Activated T-cell treated with anti-CD3 and anti-CD28 coated beads, Interleukin-2, amount 50 U/mL, for 4 hours (primary cell): ENCODE data around the gene VOPP1. TPM values are rescaled to one million over a fixed set of nuclear protein-coding genes. Genes with fewer than 3 reads are reported as not detected.

ENCODE experiments used
- ATAC-seq, 2 donors: fragments of 200-7000 bp; cut with Tn5 transposase; one replicate each; pipeline ENCODE4 v1.10.0; 2021
- DNase-seq: peaks from one replicate; pipeline ENCODE4 v3.0.0-alpha.2; 2020
- H3K27me3 Mint-ChIP-seq: one replicate; pipeline ENCODE4 v1.8.0; 2021; ENCODE audit warnings: low read depth, mixed read lengths
- H3K36me3 Mint-ChIP-seq: one replicate; pipeline ENCODE4 v1.8.0; 2022; ENCODE audit warnings: mixed read lengths; ENCODE audit not compliant: insufficient read depth
- H3K4me1 Mint-ChIP-seq: one replicate; pipeline ENCODE4 v1.8.0; 2021; ENCODE audit warnings: low read depth, mixed read lengths
- H3K4me3 Mint-ChIP-seq: one replicate; pipeline ENCODE4 v1.8.0; 2021; ENCODE audit warnings: mild to moderate bottlenecking, moderate library complexity, mixed read lengths
- H3K9me3 Mint-ChIP-seq: one replicate; pipeline ENCODE4 v1.8.0; 2021; ENCODE audit warnings: mixed read lengths
- total RNA-seq, 3 donors: library from RNA; stranded (reverse); gene quantifications; one replicate each; pipeline ENCODE4 v1.2.1, GENCODE V29; 2021

The VOPP1 gene
- total RNA-seq, 3 donors from 2014 or later: 63.6 to 103 (median 99.2) TPM

- DNase-seq (no peak), ATAC-seq (no peak)
- peaks cover 21% of the 10 kb centered on the region for H3K36me3 Mint-ChIP-seq
- H3K4me3 Mint-ChIP-seq: no peak overlapping the region
- H3K27me3 Mint-ChIP-seq: no peaks in the 10 kb centered on the region
- H3K9me3 Mint-ChIP-seq: no peaks in the 10 kb centered on the region
- H3K4me1 Mint-ChIP-seq: peaks cover 72% of the 10 kb centered on the region
Measured at GRCh38 chr7:55509322-55509721, 63.0 kb downstream of the VOPP1 start.

- ATAC-seq: peak; percentile 81 to 88
- DNase-seq: no peak
- peaks cover 20% of the 10 kb centered on the region for H3K36me3 Mint-ChIP-seq
- H3K27me3 Mint-ChIP-seq: no peaks in the 10 kb centered on the region
- H3K4me1 Mint-ChIP-seq: peaks cover 78% of the 10 kb centered on the region
- no peaks in the 10 kb centered on the region for H3K9me3 Mint-ChIP-seq
- no peak overlapping the region for H3K4me3 Mint-ChIP-seq
Measured at GRCh38 chr7:55508221-55509011, 63.9 kb downstream of the VOPP1 start.

- H3K27me3 Mint-ChIP-seq: no peaks in the 10 kb centered on the region
- no peak overlapping the region for H3K4me3 Mint-ChIP-seq
- H3K9me3 Mint-ChIP-seq: no peaks in the 10 kb centered on the region
- ATAC-seq (no peak), DNase-seq (no peak)
- H3K36me3 Mint-ChIP-seq: peaks cover 15% of the 10 kb centered on the region
- peaks cover 80% of the 10 kb centered on the region for H3K4me1 Mint-ChIP-seq
Measured at GRCh38 chr7:55507743-55508142, 64.6 kb downstream of the VOPP1 start.

GRCh38 chr7:55504967-55505658 is 67.2 kb downstream of the VOPP1 start:
- Mint-ChIP-seq H3K4me3 (no peak overlapping the region), H3K36me3 (peaks cover 9% of the 10 kb centered on the region), H3K27me3 (no peaks in the 10 kb centered on the region), H3K4me1 (peaks cover 81% of the 10 kb centered on the region), H3K9me3 (no peaks in the 10 kb centered on the region)
- DNase-seq (no peak), ATAC-seq (no peak)

- ATAC-seq: no peak
- H3K9me3 Mint-ChIP-seq: no peaks in the 10 kb centered on the region
- peaks cover 78% of the 10 kb centered on the region for H3K4me1 Mint-ChIP-seq
- DNase-seq: no peak
- no peak overlapping the region for H3K4me3 Mint-ChIP-seq
- H3K36me3 Mint-ChIP-seq: peaks cover 15% of the 10 kb centered on the region
- H3K27me3 Mint-ChIP-seq: no peaks in the 10 kb centered on the region
Measured at GRCh38 chr7:55504093-55504859, 68.0 kb downstream of the VOPP1 start.

- DNase-seq (no peak), ATAC-seq (no peak)
- H3K36me3 Mint-ChIP-seq: peaks cover 15% of the 10 kb centered on the region
- H3K4me1 Mint-ChIP-seq: peaks cover 74% of the 10 kb centered on the region
- no peaks in the 10 kb centered on the region for H3K9me3 Mint-ChIP-seq
- no peak overlapping the region for H3K4me3 Mint-ChIP-seq
- no peaks in the 10 kb centered on the region for H3K27me3 Mint-ChIP-seq
Measured at GRCh38 chr7:55502858-55503440, 69.4 kb downstream of the VOPP1 start.

- Mint-ChIP-seq H3K9me3 (no peaks in the 10 kb centered on the region), H3K36me3 (peaks cover 13% of the 10 kb centered on the region), H3K4me3 (no peak overlapping the region), H3K27me3 (no peaks in the 10 kb centered on the region), H3K4me1 (peaks cover 68% of the 10 kb centered on the region)
- DNase-seq: no peak
- no peak for ATAC-seq
Measured at GRCh38 chr7:55502124-55502857, 70.0 kb downstream of the VOPP1 start.

GRCh38 chr7:55501611-55502010 is 70.7 kb downstream of the VOPP1 start:
- ATAC-seq: no peak
- Mint-ChIP-seq H3K4me3 (no peak overlapping the region), H3K27me3 (no peaks in the 10 kb centered on the region), H3K9me3 (no peaks in the 10 kb centered on the region), H3K4me1 (peaks cover 61% of the 10 kb centered on the region), H3K36me3 (peaks cover 14% of the 10 kb centered on the region)
- no peak for DNase-seq

GRCh38 chr7:55500117-55500756 is 72.1 kb downstream of the VOPP1 start:
- ATAC-seq: no peak
- Mint-ChIP-seq H3K9me3 (no peaks in the 10 kb centered on the region), H3K27me3 (no peaks in the 10 kb centered on the region), H3K4me1 (peaks cover 57% of the 10 kb centered on the region), H3K4me3 (no peak overlapping the region), H3K36me3 (peaks cover 23% of the 10 kb centered on the region)
- no peak for DNase-seq

- Mint-ChIP-seq H3K4me1 (peaks cover 56% of the 10 kb centered on the region), H3K4me3 (no peak overlapping the region), H3K36me3 (peaks cover 29% of the 10 kb centered on the region)
Measured at GRCh38 chr7:55499591-55499990, 72.7 kb downstream of the VOPP1 start.

GRCh38 chr7:55498770-55499169 is 73.5 kb downstream of the VOPP1 start:
- DNase-seq (no peak), ATAC-seq (no peak)
- H3K4me1 Mint-ChIP-seq: peaks cover 52% of the 10 kb centered on the region
- no peaks in the 10 kb centered on the region for H3K9me3 Mint-ChIP-seq
- no peaks in the 10 kb centered on the region for H3K27me3 Mint-ChIP-seq
- peaks cover 29% of the 10 kb centered on the region for H3K36me3 Mint-ChIP-seq
- H3K4me3 Mint-ChIP-seq: no peak overlapping the region

More at GRCh38 chr7:55499591-55499990, 72.7 kb downstream of the VOPP1 start:
- H3K9me3 Mint-ChIP-seq: no peaks in the 10 kb centered on the region
- ATAC-seq (no peak), DNase-seq (no peak)
- H3K27me3 Mint-ChIP-seq: no peaks in the 10 kb centered on the region

GRCh38 chr7:55498142-55498541 is 74.2 kb downstream of the VOPP1 start:
- ATAC-seq (peak; percentile 55 to 78), DNase-seq (no peak)
- peaks cover 50% of the 10 kb centered on the region for H3K4me1 Mint-ChIP-seq
- no peaks in the 10 kb centered on the region for H3K9me3 Mint-ChIP-seq
- no peaks in the 10 kb centered on the region for H3K27me3 Mint-ChIP-seq
- H3K4me3 Mint-ChIP-seq: no peak overlapping the region
- H3K36me3 Mint-ChIP-seq: peaks cover 32% of the 10 kb centered on the region

- peaks cover 47% of the 10 kb centered on the region for H3K4me1 Mint-ChIP-seq
- H3K36me3 Mint-ChIP-seq: peaks cover 38% of the 10 kb centered on the region
- H3K9me3 Mint-ChIP-seq: no peaks in the 10 kb centered on the region
- no peaks in the 10 kb centered on the region for H3K27me3 Mint-ChIP-seq
- no peak overlapping the region for H3K4me3 Mint-ChIP-seq
- ATAC-seq (peak in 1 of 2 donors; percentile 49), DNase-seq (no peak)
Measured at GRCh38 chr7:55497521-55497920, 74.8 kb downstream of the VOPP1 start.
